Measurements from ENCODE around the gene RIC1. TPM values are rescaled to one million over a fixed set of nuclear protein-coding genes. Genes with fewer than 3 reads are reported as not detected.
A peak's percentile ranks its signal among the peaks of the same experiment; 100 is the strongest.

RIC1 gene
- total and polyA plus RNA-seq, 2 of the 4 experiments (the other 2 are of a cell fraction) = 28.8 to 76.9 TPM

GRCh38 chr9:5736563-5737346 lies 107.8 kb downstream of the RIC1 start:
- Histone ChIP-seq H3K27me3 (ENCODE audit: control insufficient read depth, insufficient read depth, low read length) (no peaks in the 10 kb centered on the region), H4K5ac (ENCODE audit: low read depth, low read length) (no peak overlapping the region), H3K4ac (ENCODE audit: low read depth, low read length) (no peak overlapping the region), H3K27ac (ENCODE audit: insufficient read depth, low read length) (no peak overlapping the region), H2BK120ac (ENCODE audit: low read depth, low read length) (no peak overlapping the region), H2AK5ac (ENCODE audit: low read depth, low read length) (no peak overlapping the region), H2BK15ac (ENCODE audit: low read depth, low read length) (no peak overlapping the region), H2AK9ac (replicated peaks; ENCODE audit: low read depth, low read length, poor library complexity) (no peak overlapping the region), H2BK5ac (ENCODE audit: low read depth, low read length, poor library complexity, severe bottlenecking) (no peak overlapping the region), H3K18ac (ENCODE audit: low read depth, low read length) (no peak overlapping the region), H3K4me3 (ENCODE audit: insufficient read depth, low read depth, low read length) (no peak overlapping the region), H4K91ac (ENCODE audit: insufficient read depth, low read depth, low read length) (no peak overlapping the region), H2AFZ (replicated peaks; ENCODE audit: low read length, poor library complexity) (no peak overlapping the region), H3K23ac (ENCODE audit: low read depth, low read length) (no peak overlapping the region), H3K4me1 (ENCODE audit: control insufficient read depth, insufficient read depth, low read length) (no peaks in the 10 kb centered on the region), H3K14ac (replicated peaks; ENCODE audit: low read depth, low read length) (no peak overlapping the region), H3K9ac (ENCODE audit: low read depth, low read length) (no peak overlapping the region), H3K56ac (ENCODE audit: extremely low read depth, insufficient read depth, low read length) (no peak overlapping the region), H4K8ac (ENCODE audit: low read depth in 2 of 2, low read length in 2 of 2) (no peak overlapping the region), H2BK20ac (ENCODE audit: low read depth, low read length) (no peak overlapping the region), H3K9me1 (ENCODE audit: insufficient read depth, low read length) (peaks cover 4% of the 10 kb centered on the region; the same call in 1 of the 2 replicates), H3K9me3 (ENCODE audit: control insufficient read depth, insufficient read depth, low read length) (no peaks in the 10 kb centered on the region), H3K36me3 (ENCODE audit: control insufficient read depth, insufficient read depth, low read length) (peaks cover 28% of the 10 kb centered on the region), H4K20me1 (ENCODE audit: insufficient read depth, low read length) (peaks cover 5% of the 10 kb centered on the region; the same call in 1 of the 2 replicates), H3K79me1 (ENCODE audit: low read depth in 1 of 2, low read length in 2 of 2) (peaks cover 13 to 17% of the 10 kb centered on the region in 2 experiments), H3K4me2 (ENCODE audit: low read depth, low read length) (no peak overlapping the region)
- intact Hi-C loops (cut with micrococcal nuclease) = no loop called here
- CTCF ChIA-PET = no interaction called here
- TF ChIP-seq, protein P1, sequence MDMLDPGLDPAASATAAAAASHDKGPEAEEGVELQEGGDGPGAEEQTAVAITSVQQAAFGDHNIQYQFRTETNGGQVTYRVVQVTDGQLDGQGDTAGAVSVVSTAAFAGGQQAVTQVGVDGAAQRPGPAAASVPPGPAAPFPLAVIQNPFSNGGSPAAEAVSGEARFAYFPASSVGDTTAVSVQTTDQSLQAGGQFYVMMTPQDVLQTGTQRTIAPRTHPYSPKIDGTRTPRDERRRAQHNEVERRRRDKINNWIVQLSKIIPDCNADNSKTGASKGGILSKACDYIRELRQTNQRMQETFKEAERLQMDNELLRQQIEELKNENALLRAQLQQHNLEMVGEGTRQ (IDR thresholded peaks at IDR 0.05; ENCODE audit: low read depth, low read length) = no peak
- TF ChIP-seq RCOR1 (IDR thresholded peaks at IDR 0.05; ENCODE audit: insufficient replicate concordance, low read length) = no peak
- no peak for TF ChIP-seq BHLHE40 (IDR thresholded peaks at IDR 0.05; ENCODE audit: low read depth, low read length)
- no peak for TF ChIP-seq RAD21 (IDR thresholded peaks at IDR 0.05; ENCODE audit: low read length)
- peak; percentile 29; the same call in 1 of the 2 replicates for TF ChIP-seq MAFK (IDR thresholded peaks at IDR 0.05; ENCODE audit: low read depth, low read length)
- no peak for TF ChIP-seq FOS (IDR thresholded peaks at IDR 0.05; ENCODE audit: low read depth, low read length)
- TF ChIP-seq POLR2A (IDR thresholded peaks at IDR 0.05; ENCODE audit: low read depth, low read length) = no peak
- no peak for TF ChIP-seq MXI1 (IDR thresholded peaks at IDR 0.05; ENCODE audit: borderline replicate concordance, low read depth, low read length)
- in situ Hi-C loops (cut with MboI; ENCODE audit: low sequenced_read_pairs) = no loop called here
- POLR2A ChIA-PET (ENCODE audit: unreplicated experiment) = no interaction called here
- BruUV-seq (replicated peaks) = no TSS peak
- dilution Hi-C loops (cut with HindIII; ENCODE audit: low sequenced_read_pairs, unreplicated experiment) = no loop called here
- DNase-seq (no peak), ATAC-seq (ENCODE audit: low read depth) (no peak)
- no CpG with 5 or more reads among the region's 2 CpGs for WGBS, 2 experiments (ENCODE audit: extremely low coverage in 2 of 2, insufficient read length in 1 of 2)
